ENCODE data around the gene STN1. TPM values are rescaled to one million over a fixed set of nuclear protein-coding genes. Genes with fewer than 3 reads are reported as not detected.

STN1 gene
- total and polyA plus RNA-seq, 9 of the 15 experiments (the other 6 are each of a cell fraction or from before 2014, with no cell fraction given) = 9.1 to 19.6 (median 13.8) TPM

- no peak overlapping the region for H3K27ac ChIP-seq (ENCODE audit: extremely low read depth, low read depth, low read length)
- intact Hi-C loops (cut with micrococcal nuclease) = no loop called here
- no peak overlapping the region for H3K9ac ChIP-seq (ENCODE audit: insufficient read depth in 1 of 2, low read depth in 2 of 2, low read length in 2 of 2)
- no peaks in the 10 kb centered on the region for H3K36me3 ChIP-seq (ENCODE audit: control insufficient read depth, insufficient read depth, low read length)
- no peak for DNase-seq (ENCODE audit: extremely low read depth in 1 of 4, low spot score in 3 of 4)
- POLR2A ChIA-PET = no interaction called here
- H3K4me2 ChIP-seq (ENCODE audit: insufficient read depth, low read length) = no peak overlapping the region
- in situ Hi-C loops (cut with MboI) = no loop called here
- H2AFZ ChIP-seq (ENCODE audit: low read depth, low read length) = no peak overlapping the region
- peaks cover 3 to 9% of the 10 kb centered on the region in 2 experiments for H3K4me1 ChIP-seq (replicated peaks in 1 of 2; ENCODE audit: control insufficient read depth in 2 of 2, insufficient read depth in 2 of 2, low read length in 2 of 2)
- peaks cover 2% of the 10 kb centered on the region; the same call in 2 of the 3 replicates for H3K79me2 ChIP-seq (ENCODE audit: control insufficient read depth, insufficient read depth, low read length)
- CTCF ChIA-PET (ENCODE audit: low intra/inter-chr PET ratio) = no interaction called here
- no peaks in the 10 kb centered on the region for H3K9me1 ChIP-seq (ENCODE audit: control insufficient read depth, insufficient read depth, low read length)
- FAIRE-seq = no peak
- H4K20me1 ChIP-seq (replicated peaks; ENCODE audit: control insufficient read depth, insufficient read depth, low read length) = 0 out of 2 replicates have a peak, but pooled peaks cover under 1% of the 10 kb centered on the region
- no peaks in the 10 kb centered on the region for H3K27me3 ChIP-seq (ENCODE audit: control insufficient read depth in 2 of 2, insufficient read depth in 2 of 2, low read length in 2 of 2)
- 90% methylated on average over 2 of the region's 2 CpGs for WGBS (ENCODE audit: insufficient coverage, low coverage, missing lambda C conversion rate)
- BruUV-seq (replicated peaks) = no TSS peak
- no peaks in the 10 kb centered on the region for H3K9me3 ChIP-seq (replicated peaks; ENCODE audit: control insufficient read depth, insufficient read depth, low read depth, low read length)
- ATAC-seq = no peak
- TF ChIP-seq CC2D1A (IDR thresholded peaks at IDR 0.05) (no peak), ZNF592 (IDR thresholded peaks at IDR 0.05) (no peak), ZNF449 (CRISPR knock-in tag; IDR thresholded peaks at IDR 0.05) (no peak)
- H3K4me3 ChIP-seq = no peak overlapping the region
Observed at GRCh38 chr10:103922659-103923058, 4.7 kb upstream of the STN1 start.

Data from K562 (cell line).